G401.6 (cell line): ENCODE results near the gene HOXA5.
A peak's percentile ranks its signal among the peaks of the same experiment; 100 is the strongest.

Source experiments
- FAIRE-seq: peaks from 2 replicates; lab custom pipeline; 2012; peaks lifted over from hg19 to GRCh38; lab: Jason Lieb, UNC

Gene HOXA5

DNA sequence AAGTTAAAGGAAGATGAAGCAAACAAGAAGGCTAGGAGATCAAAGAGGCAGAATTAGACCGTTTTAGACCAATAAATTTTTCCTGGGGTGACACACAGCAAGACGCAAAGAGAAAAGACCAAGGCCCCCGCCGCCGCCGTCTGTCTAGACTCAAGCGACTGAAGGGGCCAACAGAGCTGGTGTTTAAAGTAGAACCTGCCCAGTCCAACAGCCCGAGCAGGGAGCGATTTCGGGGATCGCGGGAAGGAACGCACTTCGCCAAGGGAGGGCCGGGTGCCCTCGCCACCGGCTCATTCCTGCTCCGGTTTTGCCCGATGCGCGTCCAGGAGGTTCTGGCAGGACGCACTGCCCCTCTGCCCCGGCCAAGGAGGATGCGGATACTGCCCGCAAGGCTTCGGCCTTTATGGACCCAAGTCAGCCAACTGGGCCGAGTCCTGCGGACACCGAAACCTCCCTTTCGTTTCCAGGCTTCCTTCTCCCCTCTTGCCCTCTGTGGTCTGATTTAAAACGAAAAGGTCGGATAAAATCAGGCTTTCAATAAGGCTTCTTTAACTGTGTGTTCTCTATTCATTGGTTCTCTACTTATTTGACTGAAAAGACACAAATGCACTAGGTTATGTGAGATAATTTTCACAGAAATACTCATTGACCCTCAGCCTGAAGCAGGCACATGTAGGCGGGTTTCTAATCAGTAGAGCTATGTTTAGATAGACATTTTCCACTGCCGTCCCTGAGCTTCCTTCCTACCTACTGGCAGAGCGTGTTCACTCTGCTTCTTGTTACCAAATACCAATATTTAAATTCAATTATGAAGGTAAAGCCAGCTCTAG is 15.2 kb upstream of the HOXA5 start:
- FAIRE-seq = no peak

GRCh38 chr7:27157702-27158431 is 14.4 kb upstream of the HOXA5 start:
- FAIRE-seq = no peak

DNA sequence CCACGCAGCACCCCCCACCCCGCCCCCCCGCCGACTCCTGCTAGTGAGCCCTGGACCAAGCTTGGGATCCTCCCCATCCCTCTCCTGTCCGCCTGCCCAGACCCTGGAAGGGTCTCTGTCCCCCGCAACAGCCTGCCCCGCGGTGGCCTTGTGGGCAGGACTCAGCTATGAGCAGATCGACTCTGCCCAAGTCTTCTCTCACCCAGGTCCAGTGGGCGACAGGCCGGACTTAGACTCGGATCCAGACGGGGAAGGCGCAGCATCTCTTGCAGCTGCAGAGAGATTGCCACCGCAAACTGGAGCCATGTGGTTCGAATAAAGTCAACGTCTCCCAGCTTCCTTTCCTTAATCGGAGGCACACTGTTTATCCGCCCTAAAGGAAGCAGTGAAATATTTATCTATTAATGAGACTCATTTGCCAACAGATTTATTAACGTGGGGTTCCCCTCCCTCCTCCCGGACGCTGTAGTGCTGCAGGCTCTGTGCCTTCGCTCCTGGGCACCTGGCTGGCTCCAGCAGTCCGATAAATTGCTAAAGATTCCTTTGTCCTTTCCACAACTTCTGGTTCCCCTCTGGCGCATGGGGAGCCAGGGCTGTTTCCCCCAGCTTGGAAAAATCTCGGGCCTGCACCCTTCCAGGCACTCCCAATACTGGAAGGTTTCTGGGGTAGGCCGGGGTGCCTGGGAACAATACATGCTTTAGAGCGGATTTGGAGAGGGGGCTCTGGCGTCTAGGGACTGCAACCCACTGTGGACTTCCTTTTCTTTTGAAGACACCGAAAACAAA is 13.6 kb upstream of the HOXA5 start:
- FAIRE-seq = no peak

DNA sequence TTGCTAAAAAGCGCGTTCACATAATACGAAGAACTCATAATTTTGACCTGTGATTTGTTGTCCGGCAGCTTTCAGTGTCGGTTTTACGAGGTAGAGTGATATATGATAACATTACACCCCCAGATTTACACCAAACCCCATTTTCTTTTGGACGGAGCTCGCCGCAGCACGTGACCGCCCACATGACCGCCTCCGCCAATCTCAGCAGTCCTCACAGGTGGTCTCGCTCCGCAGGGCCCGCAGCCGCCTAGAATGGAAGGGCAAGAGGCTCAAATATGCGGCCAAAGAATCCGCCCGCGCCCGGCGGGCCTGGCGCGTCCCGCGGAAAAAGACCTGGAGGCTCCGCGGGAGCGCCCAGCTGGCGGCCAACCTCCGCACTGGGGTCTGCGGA is 13.0 kb upstream of the HOXA5 start, which contains the start of gene HOXA7:
TSS of gene HOXA7 (minus strand) at position 168 of the 391 bp plus-strand sequence. CDS start at position 38, 130 bp downstream.
- FAIRE-seq = peak; percentile 92

GRCh38 chr7:27155816-27156507 is 12.5 kb upstream of the HOXA5 start:
- FAIRE-seq = peak; percentile 88

GRCh38 chr7:27154901-27155815 is 11.7 kb upstream of the HOXA5 start:
- peak; percentile 27 for FAIRE-seq

DNA sequence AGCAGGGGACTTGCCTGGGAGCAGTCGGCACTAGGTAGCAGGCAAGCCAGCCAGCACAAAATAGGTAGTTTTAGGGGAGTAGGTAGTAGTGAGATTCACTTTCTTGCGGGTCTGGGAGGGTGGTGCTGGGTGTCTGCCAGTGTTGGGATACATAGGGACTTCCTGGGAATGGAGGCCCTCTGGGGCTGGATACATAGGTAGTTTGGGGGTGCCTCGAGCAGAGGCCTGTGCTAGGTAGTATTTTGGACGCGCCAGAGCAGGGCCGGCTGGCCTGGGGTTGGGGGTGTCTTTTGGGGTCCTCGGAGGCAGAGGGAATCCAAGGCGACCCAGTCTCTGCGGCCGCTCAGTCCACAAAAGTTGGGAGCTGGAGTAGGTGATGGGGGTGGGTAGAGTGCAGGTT is 10.9 kb upstream of the HOXA5 start:
- no peak for FAIRE-seq

- no peak for FAIRE-seq
These were observed 10.0 kb upstream of the HOXA5 start for GRCh38 chr7:27153526-27153925.

DNA sequence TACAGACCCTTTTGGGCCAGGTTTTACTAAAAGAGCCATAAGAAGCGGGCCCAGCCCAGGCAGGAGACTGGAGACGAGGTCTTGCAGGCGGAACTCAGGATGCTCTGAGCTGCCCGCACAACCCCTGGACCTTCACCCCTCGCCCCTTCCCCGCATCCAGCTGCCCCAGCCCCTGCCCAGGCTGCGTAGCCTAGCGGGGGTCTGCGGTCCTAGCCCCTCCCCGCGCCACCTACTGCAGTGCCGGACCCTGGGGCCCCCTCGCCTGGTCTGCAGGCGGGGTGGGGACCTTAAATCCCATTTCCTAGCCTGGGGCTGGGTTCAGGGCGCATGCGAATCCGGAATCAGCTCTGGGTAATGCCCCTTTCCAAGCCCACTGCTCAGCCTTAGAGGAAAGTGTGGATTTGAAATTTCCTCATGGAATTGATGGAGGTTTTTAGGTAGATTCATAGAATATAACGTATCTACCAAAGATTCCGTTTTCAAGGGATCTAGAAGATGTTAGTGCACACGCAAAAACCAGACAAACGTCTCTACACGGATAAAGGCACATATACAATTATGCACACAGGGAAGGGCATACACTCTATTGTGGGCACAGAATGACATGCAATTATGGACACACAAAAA is 9.4 kb upstream of the HOXA5 start:
- FAIRE-seq = peak; percentile 49

DNA sequence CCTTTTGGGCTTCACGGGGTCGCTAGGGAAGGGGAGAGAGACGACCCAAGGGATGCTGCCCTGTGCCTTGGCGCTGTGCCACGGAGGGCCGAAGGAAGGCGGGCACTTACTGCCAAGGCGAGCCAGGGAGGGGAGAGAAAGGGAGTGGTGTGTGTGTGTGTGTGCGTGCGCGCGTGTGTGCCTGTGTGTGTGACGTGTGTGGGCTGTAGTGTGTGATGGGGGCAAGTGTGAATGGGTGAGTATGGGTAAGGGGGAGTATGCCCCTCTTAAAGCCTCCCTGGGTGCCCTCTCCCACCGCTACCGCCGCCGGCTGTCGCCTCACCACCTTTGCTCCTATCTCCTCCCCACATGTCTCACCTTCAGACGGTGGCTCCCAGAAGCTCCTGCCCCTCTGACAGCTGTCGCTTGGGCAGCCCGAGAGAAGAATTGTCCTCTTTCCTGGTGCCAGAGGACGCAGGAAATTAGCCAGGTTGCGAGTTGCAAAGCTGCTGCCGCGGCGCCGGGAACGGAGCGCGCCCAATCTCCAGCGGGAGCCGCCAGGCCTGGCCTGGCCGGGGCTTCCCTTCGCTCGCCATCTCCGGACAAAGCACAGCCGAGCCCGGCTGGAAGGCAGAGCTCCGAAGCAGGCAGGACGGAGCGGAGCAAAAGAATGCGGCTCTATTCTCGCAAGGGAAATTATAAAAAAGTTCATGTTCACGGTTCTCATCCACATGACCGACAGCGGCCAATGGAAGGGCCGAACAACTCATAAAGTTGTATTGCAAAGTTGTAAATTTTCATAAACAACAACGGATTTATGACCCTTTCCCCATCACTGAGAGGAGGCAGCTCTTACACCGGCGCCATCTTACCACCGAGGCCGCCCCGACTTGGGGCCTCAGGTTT is 8.7 kb upstream of the HOXA5 start, which contains the start of gene HOXA3:
TSS of gene HOXA3 (minus strand) at position 653 of the 885 bp plus-strand sequence. CDS start 41,943 bp downstream, outside the sequence.
- peak; percentile 98 for FAIRE-seq

- FAIRE-seq = no peak
These were observed 8.0 kb upstream of the HOXA5 start for GRCh38 chr7:27151341-27151930.

GRCh38 chr7:27150568-27151340 is 7.3 kb upstream of the HOXA5 start:
- FAIRE-seq = peak; percentile 80

GRCh38 chr7:27149842-27150567 is 6.5 kb upstream of the HOXA5 start:
- no peak for FAIRE-seq

DNA sequence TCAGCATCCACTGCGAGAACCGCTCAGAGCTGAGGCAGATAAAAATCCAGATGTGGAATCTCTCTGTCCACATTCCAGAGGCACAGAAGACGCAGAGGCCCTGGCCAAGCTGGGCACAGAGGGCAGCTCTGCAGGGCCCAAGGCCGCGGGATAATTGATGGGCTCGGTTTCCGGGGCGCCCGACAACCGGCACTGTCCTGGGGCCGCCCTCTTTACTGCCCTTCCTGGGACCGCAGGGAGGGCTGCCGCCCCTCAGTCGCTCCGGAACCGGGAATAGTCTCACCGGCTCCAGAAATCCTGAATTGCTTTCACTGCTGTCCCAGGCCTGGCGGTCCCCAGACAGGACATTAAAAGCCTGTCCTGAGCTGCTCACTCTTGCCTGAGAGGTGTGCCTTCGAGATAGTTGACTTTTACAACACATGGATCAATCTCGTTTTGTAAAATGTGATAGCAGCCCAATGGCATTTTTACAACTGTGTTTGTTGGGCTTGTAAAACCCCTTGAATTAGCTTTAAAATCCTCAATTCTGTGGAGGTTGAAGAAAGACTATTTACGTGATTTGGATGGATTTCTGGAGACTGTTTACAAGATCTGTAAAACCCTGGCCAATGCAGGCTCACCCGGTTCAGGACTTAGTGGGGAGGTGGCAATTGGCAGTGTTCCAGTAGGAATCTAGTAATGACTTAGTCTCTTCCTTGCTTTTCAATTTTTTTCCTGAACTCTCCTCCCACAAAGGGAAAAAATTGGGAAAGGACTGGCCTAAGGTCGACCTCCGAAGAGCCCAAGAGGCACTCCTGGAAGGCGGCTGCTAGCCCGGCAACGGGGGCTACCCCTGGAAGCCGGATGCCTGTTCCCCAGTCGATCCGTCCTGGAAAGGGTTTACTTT is 5.5 kb upstream of the HOXA5 start:
- FAIRE-seq = peak; percentile 71

DNA sequence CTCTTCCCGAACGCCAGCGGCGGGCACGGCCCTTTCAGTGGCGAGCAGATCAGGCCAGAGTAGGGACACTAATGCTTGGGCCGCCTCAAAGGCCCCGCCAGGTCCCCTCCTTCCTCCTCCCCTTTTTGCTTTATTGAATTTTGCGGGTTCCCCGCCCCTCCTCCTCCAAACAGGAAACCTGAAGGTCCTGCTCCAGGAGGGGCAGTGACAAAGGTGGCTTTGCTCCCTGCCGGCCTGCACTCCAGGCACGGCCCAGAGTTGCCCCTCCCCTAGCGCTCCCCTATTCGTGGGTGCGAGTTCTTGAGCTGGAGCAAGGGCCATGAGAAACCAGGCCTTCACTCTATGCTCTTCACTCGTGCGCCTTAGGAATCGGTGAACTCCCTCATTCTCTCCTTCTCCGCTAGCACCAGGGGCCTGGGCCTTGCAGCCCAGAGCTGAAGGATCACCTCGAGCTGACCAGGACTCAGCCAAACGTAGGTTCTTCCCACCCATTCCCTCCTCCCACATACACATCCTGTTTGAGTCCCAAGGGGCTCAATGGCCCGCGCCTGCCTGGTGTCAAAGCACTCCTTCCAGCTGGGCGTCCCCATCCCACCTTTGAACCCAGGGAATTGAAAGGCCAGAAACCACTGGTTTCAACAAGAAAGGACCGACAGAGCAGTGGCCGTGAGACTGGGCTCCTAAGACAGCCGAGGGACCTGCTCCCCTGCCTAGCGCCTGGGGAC is 4.7 kb upstream of the HOXA5 start:
- FAIRE-seq = no peak
